RKO (cell line): Measurements from ENCODE around the gene NMT1.
A peak's percentile ranks its signal among the peaks of the same experiment; 100 is the strongest.

Experiments
- DNase-seq: peaks from one replicate; pipeline ENCODE4 v3.0.0-alpha.2; 2016; ENCODE audit warnings: low spot score

Gene NMT1

DNA sequence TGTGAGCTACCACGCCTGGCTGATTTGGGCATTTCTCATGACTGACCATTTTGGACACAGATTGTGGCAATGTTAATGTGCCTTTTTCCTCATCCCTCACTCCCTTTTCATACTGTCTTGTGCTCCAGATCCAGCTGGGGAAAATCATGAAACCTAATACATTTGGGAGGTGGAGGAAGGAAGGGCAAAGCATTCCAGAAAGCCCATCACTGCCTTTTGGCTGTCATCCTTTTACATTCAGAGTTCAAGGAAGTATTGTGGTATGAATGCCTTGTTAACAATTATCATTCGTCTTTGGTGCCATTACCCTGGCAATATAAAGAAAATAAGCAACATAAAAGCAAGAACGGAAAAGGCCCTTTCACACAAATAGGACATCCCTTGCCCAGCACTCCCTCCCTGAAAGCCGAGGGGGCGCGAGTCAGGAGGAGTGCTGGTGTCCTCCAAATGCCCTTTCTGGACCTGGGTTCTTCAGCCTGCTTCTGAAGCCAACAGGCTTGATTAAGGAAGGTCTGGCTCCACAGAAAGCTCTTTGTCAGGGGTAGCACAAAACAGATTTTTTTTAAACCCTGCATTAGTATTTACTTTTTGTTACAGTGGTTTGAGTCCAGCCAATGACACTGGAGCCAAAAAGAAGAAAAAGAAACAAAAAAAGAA is 20.1 kb downstream of the NMT1 start:
- DNase-seq = no peak

DNA sequence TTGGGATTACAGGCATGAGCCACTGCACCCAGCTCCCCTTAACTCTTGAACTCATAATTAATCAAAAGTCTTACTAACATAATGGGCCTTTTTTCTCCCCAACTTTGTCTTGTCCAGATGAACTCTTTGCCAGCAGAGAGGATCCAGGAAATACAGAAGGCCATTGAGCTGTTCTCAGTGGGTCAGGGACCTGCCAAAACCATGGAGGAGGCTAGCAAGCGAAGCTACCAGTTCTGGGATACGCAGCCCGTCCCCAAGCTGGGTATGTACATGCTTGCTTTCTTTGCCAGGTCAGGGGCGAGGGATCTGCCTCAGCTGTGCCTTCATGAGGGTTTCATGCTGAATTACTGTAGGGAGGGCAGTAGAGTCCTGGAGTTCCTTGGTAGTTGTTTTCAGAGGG is 25.3 kb downstream of the NMT1 start:
- no peak for DNase-seq

GRCh38 chr17:45086865-45087503 is 25.9 kb downstream of the NMT1 start:
- no peak for DNase-seq

GRCh38 chr17:45087504-45087975 is 26.4 kb downstream of the NMT1 start:
- no peak for DNase-seq

DNA sequence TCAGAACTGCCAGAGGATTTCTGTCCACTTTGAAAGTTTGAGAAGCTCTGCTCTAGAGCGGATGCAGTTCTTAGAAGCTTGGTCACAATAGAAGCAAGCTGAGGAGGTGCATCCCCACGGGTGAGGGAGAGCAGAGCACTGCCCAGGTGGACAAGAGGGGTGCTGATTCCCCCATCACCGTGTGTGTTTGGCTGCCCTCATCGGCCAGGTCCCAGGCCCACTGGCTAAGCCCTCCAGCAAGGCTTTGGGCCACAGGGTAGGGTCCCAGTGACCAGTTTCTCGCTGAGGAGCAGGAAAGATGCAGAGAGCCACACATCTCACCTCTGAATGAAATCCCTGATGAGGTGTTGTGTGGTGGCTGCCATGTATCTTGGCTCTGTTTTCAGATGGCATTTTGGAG is 26.9 kb downstream of the NMT1 start:
- no peak for DNase-seq

DNA sequence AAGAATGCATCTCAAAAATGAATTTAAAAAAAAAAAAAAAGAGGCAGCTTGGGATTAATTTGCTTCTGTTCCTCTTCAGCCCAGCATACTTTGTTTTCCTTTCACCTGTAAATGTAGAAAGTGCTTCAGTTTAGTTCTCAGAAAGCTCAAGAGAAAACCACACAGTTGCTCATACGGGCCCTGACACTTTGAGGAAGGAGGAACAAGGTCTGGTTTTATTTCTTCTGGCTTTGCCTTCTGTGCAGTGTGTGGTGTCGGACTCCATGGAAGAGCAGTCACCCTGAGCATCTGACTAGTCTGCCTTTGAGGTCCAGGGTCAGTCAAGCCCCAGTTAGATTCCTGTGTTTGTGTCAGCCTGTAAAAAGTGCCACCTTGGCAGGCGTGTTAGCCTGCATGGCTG is 27.6 kb downstream of the NMT1 start:
- DNase-seq = no peak

GRCh38 chr17:45090711-45091110 is 29.6 kb downstream of the NMT1 start:
- no peak for DNase-seq

- peak; percentile 63 for DNase-seq
Observed at GRCh38 chr17:45091778-45092425, 30.8 kb downstream of the NMT1 start.

GRCh38 chr17:45092911-45093430 is 31.9 kb downstream of the NMT1 start:
- DNase-seq = peak; percentile 91

GRCh38 chr17:45093444-45094110 is 32.5 kb downstream of the NMT1 start:
- DNase-seq = no peak

DNA sequence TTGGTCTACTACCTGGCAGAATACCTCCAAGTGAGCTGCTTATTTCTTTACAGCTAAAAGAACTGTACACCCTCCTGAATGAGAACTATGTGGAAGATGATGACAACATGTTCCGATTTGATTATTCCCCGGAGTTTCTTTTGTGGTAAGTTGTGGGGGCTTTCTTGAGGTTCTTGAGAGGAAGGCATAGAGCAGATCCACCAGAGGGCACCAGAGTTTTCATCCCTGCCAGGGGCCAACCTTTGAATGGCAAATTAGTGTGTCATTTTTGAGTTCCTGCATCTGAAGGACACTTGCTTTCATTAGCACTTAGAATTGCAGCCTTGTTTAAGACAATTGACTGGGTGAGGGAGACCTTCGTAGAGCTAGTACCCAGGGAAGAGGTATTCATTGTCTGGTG is 35.0 kb downstream of the NMT1 start:
- DNase-seq = peak; percentile 55

- no peak for DNase-seq
Observed at GRCh38 chr17:45096926-45097325, 35.8 kb downstream of the NMT1 start.

DNA sequence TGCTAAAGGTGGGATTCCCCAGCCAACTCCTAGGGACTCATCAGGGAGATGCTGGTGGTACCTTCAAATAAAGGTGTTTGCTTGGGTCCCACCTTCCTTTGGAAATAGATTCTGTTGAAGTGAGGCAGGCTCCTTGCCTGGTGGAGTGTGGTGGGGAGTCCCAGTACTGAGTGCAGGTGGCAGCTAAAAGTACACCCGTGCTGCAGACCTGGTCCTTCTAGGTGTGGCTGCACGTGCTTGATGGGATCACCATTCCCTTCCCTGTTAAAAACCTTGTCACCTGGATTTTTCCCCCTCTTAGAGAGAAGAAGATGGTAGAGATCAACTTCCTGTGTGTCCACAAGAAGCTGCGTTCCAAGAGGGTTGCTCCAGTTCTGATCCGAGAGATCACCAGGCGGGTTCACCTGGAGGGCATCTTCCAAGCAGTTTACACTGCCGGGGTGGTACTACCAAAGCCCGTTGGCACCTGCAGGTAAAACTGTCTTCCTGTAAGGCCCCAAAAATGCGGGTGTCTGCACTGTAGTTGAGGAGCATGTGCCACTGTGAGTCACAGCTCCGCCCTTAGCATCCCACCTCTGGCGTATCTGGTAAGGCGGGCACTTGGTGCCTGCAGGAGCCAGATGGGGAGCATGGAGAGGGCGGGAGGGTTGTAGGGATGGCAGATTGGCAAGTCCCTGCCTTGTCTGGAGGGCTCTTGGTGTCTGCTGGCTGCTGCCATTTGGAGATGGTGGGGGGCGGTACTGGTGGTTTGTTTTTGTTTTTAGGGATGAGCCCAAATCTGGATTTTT is 37.2 kb downstream of the NMT1 start:
- DNase-seq = no peak

DNA sequence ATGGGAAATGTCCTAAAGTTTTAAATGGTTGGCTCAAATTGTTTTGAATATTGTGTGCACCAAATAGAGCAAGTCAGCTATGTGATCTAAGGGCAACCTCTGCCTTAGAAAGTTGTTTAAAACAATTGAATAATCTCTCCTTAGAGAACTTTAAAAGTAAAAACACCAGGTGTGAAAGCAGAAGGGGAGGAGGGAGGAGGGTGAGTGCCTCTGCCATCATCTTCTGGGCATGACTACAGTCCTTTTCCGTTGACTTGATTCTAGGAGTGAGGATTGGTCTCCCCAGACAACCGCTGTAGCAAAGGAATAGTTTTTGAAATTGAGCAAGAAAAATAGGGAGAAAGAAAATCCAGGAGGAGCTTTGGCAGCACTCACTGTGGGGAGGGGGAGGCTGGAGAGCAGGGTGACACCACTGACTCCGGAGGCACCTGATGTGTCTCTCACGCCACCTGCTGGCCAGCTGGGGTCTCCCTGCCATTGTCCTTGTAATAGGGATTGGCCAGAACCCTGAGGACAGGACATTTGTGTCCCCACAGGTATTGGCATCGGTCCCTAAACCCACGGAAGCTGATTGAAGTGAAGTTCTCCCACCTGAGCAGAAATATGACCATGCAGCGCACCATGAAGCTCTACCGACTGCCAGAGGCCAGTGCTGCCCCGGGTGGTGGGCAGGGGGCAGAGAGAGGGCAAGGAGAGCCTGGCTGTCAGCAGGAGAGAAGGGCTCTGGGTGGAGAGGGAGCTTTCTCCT is 37.9 kb downstream of the NMT1 start:
- peak; percentile 66 for DNase-seq

DNA sequence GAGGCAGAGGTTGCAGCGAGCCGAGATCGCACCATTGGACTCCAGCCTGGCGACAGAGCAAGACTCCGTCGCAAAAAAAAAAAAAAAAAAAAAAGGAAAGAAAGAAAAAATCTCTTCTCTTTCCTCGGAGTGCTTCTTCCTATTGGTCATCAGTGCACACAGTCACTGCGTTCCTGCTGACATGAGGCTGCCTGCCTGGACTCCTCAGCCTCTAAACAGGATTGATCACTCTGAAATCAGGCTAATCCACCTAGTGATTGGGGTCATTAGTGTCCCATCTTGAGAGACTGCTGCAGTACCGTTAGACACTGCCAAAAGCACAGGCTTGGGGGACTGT is 40.4 kb downstream of the NMT1 start:
- DNase-seq = no peak

- no peak for DNase-seq
Observed at GRCh38 chr17:45101883-45102811, 41.0 kb downstream of the NMT1 start.

DNA sequence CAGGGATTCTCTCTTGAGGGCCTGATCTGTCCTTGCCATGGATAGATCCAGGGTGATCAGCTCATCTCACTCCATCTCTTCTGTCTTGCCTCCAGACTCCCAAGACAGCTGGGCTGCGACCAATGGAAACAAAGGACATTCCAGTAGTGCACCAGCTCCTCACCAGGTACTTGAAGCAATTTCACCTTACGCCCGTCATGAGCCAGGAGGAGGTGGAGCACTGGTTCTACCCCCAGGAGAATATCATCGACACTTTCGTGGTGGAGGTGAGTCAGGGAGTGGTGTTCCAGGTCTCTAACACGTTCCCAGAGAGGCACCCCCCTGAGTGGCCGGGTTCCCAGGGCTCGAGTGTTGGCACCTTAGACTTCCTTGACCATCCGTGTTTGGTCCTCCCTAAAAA is 41.7 kb downstream of the NMT1 start:
- DNase-seq = no peak

- DNase-seq = no peak
Observed at GRCh38 chr17:45103269-45103795, 42.2 kb downstream of the NMT1 start.

DNA sequence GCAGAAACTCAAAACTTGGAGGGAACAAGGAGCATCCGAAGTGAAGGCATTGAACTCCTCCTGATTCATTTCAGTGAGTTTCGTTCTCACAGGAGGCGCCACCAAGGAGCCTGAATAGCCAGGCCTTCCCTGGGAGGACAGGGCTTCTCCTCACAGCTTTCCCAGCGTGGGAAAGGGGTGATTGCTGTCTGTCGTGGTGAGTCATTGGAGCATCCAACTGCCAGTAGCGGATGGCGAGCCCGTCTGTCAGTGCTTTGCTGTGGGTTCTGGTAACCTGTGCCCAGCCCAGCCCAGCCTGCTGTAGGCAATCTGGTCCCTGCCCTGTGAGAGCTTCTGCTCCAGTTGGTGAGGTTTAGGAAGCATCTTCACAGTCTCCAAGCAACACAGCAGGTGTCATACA is 42.9 kb downstream of the NMT1 start:
- DNase-seq = no peak

DNA sequence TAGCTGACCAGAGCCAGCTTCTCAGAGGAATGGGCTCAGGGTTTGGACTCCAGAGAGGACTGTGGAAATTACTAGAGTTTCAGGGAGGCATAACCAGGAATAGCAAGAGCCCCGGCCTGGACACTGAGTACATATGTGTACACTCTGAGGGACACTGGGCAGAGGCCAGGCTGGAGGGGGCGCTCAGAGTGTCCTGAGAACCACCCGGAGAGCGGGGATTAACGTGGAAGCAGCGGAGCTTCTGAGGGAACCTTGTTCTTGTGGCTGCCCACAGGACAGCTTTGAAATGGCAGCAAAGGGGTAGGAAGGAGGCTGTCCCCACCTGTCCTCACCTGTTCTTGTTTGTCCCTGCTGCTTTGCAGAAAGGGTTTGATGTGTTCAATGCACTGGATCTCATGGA is 43.4 kb downstream of the NMT1 start:
- DNase-seq = no peak
